HG03025 (cell line): Measurements from ENCODE around the gene ANKS6.
A peak's percentile ranks its signal among the peaks of the same experiment; 100 is the strongest.

Experiments used
- ATAC-seq: cut with Tn5 transposase; IDR thresholded peaks from one replicate; pipeline ENCODE4 v1.9.1; 2021; ENCODE audit warnings: mild to moderate bottlenecking, moderate library complexity; ENCODE audit not compliant: unreplicated experiment, low FRiP score

The ANKS6 gene

DNA sequence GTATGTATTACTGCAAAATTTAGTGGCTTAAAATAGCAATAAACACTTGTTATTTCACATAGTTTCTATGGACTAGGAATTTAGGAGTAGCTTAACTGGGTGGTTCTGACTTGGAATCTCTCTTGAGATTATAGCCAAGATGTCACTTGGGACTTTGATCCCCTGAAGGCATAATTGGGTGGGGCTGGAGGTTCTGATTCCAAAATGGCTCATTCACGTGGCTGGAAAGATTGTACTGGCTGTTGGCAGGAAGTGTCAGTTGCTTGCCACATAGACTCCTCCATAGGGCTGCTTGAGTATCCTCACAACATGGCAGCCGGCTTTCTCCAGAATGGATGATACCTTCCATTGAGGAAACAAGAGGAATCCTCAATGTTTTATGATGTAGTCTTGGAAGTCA is 22.4 kb upstream of the ANKS6 start:
- no peak for ATAC-seq

DNA sequence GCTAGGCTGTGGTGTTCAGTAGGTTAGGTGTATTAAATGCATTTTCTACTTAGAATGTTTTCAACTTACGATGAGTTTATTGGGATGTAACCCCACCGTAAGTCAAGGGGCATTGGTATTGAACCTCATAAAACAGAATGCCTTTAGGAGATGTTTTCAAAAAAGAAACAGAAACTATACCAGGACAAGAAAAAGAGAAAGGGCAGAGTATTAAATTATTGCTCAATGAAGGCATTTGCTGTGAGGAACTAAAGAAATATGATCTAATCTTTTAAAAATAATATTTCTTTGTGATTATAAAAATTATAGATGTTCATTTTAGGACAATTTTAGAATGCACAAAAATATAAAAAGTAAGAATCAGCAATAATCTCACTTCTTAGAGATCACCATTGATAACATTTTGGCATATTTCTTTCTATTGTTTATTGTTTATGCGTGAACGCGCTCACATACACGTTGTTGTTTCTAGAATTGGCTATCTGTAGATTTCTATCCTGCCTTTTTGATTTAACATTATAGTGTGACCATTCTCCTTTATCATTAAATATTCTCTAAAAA is 19.1 kb upstream of the ANKS6 start:
- no peak for ATAC-seq

DNA sequence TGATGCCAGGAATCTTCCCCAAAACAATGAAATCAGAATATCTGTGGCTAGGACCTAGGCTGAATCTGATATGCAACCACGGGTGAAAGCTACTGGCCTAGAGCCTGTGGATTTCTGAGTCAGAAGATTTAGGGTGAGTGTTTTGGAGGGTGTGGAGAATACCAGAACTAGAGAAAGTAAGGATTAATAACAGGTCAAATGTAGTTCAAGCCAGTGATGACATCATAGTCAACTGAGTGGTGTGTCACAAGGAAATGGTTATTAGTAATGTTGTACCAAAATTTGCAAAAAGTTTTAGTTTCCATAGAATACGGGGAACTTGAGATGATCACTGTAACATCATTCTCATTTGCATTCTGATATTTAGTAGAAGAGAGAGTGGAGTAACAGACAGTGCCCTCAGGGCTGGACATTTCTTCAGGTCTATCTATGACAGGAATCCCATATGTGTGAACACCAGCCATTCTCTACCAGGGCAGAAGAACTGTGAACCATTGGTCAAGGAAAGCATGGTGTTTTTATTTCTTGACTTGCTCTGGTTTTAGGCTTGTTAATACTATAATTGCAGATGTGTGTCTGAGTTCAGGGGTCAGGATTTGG is 14.8 kb upstream of the ANKS6 start:
- no peak for ATAC-seq

DNA sequence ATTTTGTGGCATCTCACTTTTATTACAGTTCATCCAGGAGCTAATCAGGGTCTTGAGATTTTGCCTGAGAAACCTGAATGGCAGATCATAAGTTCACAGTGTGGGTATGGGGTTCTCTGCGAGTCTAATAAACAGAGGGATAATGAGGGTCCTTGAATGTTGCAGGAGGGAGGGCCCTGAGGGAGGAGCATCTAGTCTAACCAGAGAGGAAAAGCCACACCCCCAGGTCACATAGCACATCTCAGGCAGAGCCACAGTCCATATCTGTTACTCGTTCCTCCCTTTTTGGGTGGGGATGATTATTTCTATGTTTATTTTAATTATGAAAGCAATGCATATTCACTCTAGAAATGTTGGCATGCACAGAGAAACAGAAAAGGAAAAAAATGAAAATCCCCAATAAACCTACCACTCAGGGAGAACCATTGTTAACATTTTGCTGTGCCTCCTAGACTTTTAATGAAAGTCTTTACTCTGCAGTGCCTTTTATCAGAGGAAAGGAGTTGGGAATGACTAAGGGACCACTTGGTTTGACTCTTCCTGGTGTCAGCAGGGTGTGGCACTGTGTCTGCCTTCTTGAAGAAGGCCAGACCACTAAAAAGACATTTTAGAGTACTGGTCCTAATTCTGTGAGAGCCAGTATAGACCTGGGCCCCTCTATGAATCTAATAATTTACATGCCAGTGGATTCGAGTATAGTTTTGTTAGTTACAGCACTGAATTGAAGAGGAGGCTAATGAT is 13.9 kb upstream of the ANKS6 start:
- no peak for ATAC-seq

DNA sequence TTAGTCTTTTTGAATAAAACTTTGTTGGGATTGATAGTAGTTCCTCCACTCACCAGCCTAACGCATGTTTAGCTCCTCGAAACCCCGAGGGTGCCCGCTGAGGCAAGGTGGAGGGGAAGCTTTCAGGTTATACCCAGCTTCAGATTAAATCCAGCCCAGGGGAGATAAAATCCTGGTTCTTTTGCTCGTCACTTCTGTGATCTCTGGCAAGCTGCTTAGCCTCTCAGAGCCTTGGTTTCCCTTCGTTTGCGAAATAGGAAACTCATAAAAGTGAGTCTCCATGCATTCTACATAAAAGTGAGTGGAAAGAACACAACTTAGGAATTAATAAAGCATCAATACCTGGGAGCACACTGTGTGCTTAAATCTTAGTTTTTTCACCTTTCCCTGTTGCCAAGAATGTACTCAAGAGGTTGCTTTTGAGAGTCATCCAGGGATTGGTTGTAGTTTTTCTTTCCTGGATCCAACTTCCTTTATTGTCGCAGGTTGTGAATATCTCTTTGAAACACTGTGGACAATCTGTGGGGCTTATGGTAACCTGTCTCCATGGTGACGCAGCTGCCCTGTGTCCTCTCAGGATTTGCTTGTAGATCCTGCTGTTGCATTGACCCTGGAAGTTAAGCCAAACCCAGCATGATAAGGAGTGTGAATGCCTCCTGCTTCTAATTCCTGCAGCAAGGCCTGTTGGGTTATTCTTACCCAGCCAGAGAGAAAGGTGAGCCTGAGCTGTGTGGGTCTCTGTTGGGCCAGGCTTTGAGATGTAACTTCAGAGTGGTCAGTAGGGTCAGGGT is 13.2 kb upstream of the ANKS6 start:
- no peak for ATAC-seq

DNA sequence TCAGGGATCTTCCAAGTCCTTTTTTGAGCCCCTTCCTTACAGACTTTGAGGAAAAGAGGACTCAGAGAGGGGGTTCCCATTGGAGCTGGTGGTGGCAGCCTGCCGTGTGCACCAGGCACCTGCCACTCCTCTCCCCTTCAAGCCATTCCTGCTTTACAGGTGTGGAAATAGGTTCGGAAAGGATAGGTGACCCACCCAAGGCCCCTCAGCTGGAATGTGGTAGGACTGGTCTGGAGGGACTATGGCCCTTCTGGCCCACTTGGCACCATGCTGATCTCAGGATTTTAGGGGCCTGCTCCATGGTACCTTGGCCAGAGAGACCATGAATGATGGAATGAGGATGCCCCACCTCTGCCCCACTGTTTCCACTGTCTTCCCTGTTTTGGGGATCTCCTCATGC is 12.5 kb upstream of the ANKS6 start:
- ATAC-seq = no peak

DNA sequence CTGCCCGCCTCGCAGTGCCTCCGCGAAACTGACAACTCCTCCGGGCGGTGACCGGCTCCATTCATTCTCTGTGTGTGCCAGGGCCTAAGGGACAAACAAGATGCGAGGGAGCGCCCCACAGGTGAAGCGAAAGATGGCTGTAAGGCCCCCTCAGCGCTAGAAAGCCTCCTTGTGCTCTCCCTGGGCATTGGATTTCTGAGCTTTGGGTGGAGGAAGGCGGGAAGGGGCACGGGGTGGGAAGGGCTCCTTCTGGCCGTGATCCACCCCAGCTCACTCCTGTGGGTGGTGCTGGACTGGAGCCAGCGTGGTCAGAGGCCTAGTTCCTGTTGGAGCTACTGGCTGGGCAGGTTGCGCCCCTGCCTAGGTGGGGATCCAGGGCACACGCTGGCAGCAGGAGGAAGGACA is 12.1 kb upstream of the ANKS6 start:
- no peak for ATAC-seq

DNA sequence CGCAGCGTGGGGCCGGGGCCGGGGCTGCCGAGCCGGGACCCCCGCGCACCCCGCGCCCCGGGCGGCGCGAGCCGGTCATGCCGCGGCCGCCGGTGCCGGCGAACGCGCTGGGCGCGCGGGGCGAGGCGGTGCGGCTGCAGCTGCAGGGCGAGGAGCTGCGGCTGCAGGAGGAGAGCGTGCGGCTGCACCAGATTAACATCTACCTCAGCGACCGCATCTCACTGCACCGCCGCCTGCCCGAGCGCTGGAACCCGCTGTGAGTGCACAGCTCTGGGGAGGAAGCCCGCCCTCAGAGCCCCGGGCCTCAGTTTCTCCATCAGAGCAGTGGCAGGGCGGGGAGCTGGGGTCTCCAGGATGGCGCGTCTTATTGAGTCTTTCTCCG is 11.4 kb upstream of the ANKS6 start:
- no peak for ATAC-seq

DNA sequence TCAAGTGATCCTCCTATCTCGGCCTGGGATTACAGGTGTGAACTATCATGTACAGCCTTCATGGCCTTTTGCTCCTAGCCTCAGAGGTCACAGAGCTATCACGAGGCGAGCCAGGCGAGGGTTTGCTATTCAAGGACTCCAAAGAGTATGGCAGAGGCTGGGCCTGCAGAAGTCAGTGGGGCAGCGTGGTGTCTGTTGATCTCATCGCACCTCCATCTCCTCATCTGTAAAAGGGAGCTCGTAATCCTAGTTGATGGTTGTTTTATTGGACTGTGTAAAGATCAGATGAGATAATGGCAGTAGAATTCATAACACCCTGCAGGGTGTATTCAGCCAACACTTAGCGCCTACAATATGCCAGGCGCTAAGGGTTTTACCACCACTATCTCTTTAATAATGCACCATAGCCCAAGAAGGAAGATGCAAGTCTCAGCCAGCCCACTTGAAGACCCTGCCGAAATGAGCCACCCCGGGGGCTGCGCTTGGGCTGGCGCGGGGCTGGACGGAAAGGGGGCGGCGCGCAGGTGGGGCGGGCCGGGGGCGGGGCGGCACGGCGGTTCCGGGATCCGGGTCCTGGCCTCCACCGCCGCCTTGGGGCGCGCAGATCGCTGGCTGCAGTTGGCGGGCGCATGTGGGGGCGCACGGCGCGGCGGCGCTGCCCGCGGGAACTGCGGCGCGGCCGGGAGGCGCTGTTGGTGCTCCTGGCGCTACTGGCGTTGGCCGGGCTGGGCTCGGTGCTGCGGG is 10.9 kb upstream of the ANKS6 start, which contains the start of gene GALNT12:
Gene GALNT12, plus strand, starts transcription at position 601 of the 744 bp plus-strand sequence. Its CDS starts 29 bp downstream, at position 630.
- ATAC-seq = no peak

DNA sequence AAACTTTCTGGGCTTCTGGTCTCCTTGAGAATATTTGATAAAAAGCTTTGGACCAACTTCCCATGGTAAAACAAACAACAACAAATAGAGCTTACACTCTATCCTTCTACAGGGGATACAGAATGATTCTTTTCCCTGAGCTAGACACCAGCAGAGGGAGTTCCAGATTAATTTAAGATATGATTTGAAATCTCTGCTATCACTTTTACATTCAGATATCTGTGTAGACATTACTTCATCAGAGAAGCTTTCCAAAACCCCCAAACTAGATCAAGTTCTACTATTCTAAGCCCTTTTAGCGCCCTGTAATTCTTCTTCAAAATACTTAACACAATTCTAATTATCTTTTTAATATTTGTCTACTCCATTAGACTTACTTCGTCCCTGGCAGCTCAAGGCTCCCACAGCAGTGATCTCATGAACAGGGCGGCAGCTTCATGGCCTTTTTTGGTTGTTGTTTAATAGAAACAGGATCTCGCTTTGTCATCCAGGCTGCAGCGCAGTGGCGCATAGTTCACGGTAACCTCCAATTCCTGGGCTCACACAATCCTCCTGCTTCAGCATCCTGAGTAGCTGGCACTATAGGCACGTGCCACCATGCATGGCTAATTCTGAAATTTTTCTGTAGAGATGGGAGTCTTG is 10.2 kb upstream of the ANKS6 start:
- ATAC-seq = no peak

DNA sequence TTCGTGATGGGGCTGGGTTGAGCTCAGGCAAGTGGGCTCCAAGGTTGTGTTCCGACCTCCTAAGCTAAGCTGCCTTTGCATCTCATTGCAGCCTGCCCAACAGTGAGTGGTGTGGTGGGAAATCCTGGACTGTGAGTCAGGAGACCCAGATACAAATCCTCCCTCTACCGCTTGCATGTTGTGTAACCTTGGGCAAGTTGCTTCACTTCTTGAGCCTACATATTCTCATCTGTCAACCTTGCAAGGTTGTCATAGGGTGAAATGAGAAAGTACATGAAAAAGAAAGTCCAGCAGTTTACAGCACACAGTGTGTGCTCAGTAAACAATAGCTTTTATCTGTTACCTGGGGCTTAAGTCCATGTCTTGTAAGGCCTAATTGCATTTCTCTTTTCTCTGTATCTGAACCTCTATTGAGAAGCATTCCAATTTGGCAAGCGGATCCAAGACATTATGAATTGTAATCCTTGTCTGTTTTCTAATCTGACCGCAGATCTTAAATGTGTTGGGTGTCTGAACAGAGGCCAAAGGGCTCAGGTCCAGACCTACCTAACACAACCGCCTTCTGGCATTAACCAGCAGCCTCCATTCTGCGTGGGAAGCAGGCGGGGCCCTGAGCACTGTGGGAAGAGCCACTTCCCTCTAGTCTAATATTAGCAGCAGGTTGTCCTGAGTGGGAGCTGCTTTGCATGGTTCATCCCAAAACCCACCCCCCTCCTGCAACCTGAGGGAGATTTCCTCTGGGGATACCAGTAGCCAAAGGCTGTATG is 9.3 kb upstream of the ANKS6 start:
- ATAC-seq = no peak

DNA sequence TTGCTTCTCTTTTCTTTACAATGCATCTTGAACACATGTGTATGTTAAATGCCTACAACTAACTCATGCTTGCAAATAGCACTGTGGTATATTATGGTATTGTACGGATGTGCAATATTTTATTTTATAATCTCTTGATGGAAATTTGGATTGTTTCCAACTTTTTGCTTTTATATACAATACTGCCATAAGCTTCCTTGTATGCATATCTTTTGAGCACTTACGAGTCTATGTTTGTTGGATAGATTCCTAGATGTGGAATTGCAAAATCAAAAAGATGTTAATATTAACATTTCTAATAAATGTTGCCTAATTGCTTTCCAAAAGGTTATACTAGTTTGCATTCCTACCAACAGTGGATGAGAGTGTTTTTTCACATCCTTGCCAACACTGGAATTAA is 7.7 kb upstream of the ANKS6 start:
- no peak for ATAC-seq

DNA sequence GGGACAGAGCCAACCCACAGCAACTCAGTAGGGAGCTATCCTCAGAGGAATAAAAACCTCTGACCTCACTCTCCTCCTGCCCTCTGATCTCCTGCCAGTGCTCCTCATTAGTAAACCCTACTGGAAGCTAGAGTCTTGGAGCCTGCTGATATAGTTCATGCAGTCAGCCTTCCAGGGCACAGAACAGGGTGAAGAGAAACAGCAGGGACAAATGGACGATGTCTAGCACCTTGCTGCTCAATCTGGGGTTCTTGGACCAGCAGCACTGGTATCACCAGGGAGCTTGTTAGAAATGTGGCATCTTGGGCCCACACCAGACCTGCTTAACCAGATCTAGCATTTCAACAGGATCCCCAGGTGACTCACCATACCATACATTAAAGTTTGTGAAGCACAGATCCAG is 5.6 kb upstream of the ANKS6 start:
- no peak for ATAC-seq

DNA sequence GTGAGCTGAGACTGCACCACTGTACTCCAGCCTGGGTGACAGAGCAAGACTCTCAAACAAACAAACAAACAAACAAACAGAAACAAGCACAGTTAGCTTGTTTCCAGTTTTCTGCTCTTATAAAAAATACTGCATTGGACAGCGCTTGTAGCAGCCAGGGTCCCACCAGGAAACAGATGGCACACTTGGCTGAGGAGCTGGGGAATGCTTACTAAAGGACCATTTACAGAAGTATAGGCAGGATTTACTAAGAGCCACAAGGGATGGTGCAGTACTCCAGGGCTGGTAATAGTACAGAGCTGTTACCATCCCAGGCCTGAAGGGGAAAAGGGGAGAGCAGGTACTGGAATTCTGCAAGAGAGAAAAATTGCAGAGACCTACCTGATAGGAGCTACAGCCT is 5.2 kb upstream of the ANKS6 start:
- ATAC-seq = no peak

DNA sequence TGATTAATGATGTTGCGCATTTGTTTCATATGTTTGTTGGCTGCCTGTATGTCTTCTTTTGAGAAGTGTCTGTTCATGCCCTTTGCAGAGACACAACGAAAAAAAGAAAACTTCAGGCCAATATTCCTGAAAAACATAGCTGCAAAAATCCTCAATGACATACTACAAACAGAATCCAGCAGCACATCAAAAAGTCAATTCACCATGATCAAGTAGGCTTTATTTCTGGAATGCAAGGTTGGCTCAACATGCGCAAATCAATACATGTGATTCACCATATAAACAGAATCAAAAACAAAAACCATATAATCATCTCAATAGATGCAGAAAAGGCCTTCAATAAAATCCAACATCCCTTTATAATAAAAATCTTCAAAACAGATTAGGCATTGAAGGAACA is 1.9 kb upstream of the ANKS6 start:
- no peak for ATAC-seq

DNA sequence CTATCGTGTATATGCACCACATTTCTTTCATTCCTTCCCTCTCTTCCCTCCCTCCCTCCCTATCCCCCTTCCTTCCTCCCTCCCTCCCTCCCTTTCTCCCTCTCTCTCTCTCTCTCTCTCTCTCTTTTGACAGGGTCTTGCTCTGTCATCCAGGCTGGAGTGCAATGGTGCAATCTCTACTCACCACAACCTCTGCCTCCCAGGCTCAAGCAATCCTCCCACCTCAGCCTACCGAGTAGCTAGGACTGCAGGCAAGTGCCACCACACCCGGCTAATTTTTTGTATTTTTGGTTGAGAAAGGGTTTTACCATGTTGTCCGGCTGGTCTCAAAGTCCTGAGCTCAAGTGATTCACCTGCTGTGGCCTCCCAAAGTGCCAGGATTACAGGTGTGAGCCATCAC is 1.1 kb upstream of the ANKS6 start:
- ATAC-seq = no peak

DNA sequence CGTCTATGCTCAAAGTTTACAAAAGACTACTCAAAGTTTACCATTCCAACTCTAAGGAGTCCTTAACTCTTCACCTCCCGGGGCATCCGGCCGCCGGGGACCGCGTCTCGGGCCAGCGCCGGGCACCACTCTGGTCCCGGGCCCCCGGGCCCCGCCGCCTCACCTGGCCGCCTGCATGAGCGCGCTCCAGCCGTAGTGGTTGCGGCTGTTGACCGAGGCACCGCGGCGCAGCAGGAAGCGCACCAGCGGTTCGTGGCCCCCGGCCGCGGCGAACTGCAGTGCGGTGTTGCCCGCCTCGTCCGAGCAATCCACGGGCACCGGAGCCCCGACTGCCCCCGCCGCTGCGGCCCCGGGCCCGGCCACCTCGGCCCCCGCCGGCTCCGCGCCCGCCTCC is 388 bp downstream of the ANKS6 start:
- peak; percentile 30 for ATAC-seq

DNA sequence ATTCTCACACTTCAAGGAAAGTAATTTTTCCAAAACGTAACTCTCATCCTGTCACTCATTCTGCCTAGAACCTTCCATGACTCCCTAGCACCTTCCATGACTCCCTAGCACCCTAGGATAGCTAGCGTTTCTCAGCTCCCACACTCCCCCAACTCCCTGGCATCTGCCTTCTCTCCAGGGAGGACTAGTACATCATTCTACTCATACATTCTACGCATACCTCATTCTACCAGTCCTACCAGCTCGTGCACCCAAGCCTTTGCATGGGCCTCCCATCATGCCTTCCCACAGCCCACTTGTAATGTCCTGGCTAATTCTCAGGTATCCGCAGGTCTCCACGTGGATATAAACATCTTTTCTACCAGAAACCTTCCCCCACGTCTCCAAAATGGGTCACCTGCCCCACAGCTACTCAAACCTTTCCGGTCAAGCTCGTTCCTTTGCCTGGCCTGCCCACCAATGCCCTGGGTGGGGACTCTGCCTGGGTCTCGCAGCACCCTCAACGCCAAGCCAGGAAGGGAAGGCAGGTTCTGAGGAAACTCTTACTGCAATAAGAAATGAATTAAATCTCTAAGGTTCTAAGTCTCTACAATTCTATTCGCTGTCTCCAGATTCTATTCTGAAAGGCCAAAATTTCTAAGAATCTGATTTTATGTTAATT is 930 bp downstream of the ANKS6 start:
- no peak for ATAC-seq

DNA sequence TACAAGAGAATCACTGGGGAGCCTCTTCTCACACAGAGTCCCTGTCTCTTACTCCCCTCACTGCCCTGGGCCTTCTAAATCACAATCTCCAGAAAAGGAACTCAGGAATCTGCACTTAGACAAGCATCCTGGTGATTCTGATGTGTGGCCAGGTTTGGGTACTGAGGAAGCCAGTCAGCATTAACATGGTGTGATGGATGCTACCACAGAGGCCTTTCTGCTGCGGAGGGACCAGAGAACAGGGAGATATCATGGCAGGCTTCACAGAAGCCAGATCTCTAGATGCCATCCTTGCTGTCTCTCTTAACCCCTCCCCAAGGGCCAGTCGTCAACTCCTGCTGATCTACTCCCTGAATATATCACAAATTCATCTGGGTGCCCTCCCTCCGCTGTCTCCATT is 1.6 kb downstream of the ANKS6 start:
- ATAC-seq = no peak
